Skin of body (tissue), 2 donors: ENCODE results near the gene EFCC1. TPM values are rescaled to one million over a fixed set of nuclear protein-coding genes. Genes with fewer than 3 reads are reported as not detected.
"Not testable (repeated sequence)": the region's sequence is repeated elsewhere in the genome, so short reads cannot be mapped to it uniquely, and the experiment has no call there.

Experiments
- DNase-seq: peaks from one replicate; lab custom pipeline; 2025; lab: John Stamatoyannopoulos, UW
- total RNA-seq: library from RNA; depleted of rRNA; stranded (reverse); fragments of >200 nt; gene quantifications from one replicate; pipeline ENCODE4 v1.2.3, GENCODE V29; 2014

The EFCC1 gene
- total RNA-seq, 1 donor from 2014 or later: 0.79 TPM

DNA sequence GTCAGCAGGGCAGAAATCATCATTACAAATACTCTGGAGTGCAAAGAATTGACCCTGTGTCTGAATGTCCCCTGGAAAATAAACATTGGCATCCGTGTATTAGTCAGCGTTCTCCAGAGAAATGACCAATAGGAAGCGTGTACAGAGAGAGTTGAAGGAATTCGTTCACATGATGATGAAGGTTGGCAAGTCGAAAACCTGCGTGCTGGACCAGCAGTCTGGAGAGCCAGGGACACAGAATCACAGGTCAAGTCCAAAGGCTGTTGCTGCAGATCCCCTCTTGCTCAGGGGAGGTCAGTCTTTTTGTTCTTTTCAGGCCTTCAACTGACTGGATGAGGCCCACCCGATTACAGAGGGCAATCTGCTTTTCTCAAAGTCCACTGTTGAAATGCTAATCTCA, 76.1 kb downstream of the EFCC1 start:
- no peak for DNase-seq

DNA sequence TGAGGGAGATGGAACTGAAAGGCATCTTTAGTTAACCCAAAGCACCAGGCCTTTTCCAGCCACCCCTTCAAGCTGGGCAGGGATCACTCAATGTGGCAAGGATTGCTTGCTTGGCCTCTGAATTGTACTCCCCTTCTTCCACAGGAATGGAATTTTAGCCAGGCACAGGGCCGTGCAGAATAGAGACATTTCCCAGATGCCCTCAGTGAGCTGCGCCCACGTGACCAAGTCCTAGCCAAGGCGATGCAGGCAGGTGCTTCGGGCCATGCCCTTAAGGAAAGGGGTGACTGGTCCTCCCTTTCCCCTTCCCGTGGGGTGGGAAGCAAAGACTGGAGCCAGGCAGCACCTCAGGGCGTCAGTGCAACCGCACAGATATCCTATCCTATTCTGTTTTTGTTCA, 77.4 kb downstream of the EFCC1 start:
- no peak for DNase-seq

DNA sequence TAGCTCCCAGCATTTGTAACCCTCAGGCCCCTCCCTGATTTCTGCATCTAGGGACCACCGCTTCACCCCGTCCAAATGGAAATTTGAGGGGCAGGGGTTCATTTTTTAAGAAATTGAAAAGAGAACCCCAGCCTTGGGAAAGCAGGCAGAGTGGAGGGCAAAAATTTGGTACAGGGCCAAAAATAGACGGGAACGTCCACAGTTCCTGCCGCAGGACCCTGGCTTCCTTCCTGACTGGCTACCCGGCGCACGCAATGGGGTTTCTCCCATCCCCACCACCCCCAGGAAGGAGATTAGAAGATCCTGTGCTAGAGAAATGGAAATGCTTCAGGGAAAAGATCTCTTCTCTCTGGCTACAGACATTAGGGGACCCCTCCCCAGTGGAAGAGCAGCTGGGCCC, 80.4 kb downstream of the EFCC1 start:
- DNase-seq: no peak

DNA sequence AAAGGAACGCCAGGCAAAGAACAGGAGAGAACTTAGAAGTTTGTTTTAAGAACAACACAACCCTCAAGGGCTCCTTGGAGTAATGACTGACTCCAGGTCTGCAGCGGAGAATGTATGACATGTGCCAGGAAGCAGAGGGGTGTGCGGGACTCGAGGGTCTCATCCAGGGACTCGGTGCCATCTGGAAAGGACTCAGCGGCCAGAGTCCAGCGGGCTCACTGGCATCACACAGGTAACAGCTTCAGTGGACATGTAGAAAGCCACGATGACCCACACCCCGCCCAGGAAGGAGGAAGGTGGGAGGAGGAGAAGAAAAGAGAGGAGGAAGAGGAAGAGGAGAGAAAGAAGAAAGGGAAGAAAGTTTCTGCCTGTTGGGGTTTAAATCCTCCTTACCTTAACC, 80.9 kb downstream of the EFCC1 start:
- DNase-seq: no peak

DNA sequence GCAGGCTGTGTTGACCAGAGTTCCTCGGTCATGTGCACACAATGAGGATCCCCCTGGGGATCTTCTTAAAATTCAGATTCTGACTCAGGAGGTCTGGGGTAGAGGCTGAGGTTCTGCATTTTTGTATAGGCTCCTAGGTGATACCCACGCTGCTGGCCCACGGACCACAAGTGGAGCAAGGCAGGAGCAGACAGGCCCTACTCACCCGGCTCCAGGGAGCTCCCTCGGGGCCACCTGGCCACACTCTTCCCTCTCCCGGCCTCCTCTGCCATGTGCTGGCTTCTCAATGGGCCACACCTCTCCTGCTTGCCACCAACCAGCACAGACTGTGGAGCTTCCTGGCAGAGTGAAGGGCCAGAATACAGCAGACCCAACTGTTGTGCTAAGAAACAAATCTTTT, 83.4 kb downstream of the EFCC1 start:
- no peak for DNase-seq

DNA sequence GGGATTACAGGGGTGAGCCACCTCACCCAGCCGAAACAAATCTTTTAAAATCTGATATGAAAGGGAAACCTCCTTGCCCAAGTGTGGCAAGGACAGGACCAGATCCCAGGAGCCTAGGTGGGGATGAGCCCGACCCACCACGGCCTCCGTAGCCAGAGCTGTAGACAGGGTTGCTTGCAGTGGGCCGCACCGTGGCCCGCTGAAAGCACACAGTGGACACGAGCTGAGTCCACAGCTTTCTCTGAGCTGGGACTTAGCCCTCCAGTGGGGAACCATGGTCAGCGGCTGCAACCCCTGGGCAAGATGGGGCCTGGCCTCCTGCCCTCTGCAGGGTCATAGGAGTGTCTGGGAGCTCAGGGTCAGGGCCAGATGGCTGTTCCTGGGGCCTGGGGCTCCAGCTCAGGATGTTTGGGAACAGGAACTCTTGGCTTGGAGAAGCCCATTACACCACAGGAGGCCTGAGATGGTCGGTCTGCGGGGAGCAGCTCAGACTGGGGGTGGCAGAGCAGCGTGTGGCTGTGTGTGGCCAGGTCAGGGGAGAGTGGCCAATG, 84.1 kb downstream of the EFCC1 start:
- no peak for DNase-seq

DNA sequence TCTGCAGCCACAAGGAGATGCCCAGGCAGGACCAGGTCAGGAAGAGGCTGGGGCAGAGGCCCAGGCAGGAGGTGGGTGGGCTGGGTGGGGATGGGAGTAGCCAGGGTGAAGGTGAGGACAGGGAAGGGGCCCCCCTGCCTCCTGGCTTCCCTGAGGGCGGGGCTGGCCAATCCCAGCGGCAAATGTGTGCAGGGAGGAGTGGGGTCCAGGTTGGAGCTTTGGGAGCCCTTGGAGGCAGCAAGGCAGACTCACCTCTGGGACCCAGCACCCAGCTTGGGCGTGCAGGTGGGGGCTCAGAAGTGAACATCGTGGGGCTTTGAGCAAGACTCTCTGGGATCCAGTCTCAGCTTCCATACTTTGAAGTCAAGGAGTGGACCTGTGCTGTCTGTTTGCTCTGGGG, 84.7 kb downstream of the EFCC1 start:
- DNase-seq: no peak

DNA sequence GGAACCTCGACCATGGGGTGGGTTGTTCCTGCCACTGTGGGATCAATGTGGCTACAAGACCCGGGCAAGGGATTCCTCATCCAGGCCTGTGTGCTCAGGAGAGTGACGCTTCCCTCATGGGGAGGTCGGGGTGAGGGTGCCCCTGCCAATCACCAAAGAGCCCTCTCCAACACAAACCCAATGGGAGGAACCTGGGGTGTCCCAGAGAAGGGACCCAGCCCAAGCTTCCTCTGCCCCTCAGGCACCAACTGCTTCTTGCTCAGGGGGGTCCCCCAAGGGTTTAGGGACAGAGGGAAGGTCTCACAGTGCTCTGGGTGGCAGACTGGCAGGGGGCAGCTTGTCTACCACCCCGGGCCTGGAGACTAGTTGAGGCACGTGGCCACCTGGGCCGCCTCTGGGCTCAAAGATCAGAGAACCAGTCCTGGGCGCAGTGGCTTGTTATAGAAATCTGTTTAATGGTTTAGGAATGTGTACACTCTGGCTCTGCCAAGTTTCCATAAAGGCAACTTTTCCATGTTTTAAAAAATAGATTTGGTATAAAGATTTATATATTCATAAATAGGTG, 86.1 kb downstream of the EFCC1 start:
- DNase-seq: peak; percentile 13

DNA sequence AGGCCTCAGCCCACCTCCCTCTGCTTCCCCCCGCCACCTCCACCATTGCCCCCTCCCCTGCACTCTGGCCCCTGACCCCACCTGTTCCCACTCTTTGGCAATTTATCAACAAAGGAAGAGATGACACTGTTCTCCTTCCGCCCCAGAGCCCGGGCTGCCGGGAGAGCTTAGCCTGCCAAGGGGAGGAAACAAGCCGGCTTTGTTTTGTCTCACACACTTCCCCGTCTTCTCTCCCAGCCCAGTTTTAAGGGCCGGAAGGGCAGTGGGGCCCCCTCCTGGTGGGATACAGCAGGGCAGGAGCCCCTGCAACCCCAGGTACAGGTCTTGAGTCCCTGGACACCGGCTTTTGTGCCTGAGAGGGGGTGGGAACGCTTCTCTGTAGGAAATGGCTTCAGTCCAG, 86.8 kb downstream of the EFCC1 start:
- peak; percentile 10 for DNase-seq

DNA sequence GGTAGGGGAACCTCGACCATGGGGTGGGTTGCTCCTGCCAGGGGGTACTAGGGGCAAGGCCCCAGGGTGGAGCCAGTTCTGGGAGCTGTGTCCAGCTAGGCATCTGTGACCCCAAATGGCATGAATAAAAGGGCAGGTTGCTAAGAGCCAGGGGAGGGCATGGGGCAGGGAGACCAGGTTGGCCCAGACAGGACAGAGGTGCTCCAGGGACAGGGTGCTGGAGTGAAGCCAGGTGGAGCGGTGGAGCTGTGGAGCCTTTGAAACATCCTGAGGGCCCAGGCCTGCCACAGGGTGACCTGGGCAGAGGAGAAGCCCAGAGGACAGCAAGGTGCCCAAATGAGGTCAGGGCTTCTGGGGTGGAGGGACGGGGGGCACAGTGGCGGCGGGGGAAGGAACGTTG, 87.2 kb downstream of the EFCC1 start:
- DNase-seq: not testable (repeated sequence)

Other genes starting within 250 kb of the EFCC1 start
- gene ACAD9, start 121.7 kb upstream of the EFCC1 start, total RNA-seq: 52.1 TPM
- gene CFAP92, start 7.2 kb upstream of the EFCC1 start, total RNA-seq: 0.30 TPM
- 0.49 TPM for gene GP9, start 59.5 kb downstream of the EFCC1 start, total RNA-seq
- gene RAB43, start 120.5 kb downstream of the EFCC1 start, total RNA-seq: 3.9 TPM
- 19.5 TPM for gene ISY1, start 159.8 kb downstream of the EFCC1 start, total RNA-seq
- 254 TPM for gene CNBP, start 182.6 kb downstream of the EFCC1 start, total RNA-seq
- gene COPG1, start 248.3 kb downstream of the EFCC1 start, total RNA-seq: 130 TPM